ENCODE measurements around the gene TRIM67. TPM values are rescaled to one million over a fixed set of nuclear protein-coding genes. Genes with fewer than 3 reads are reported as not detected.

TRIM67 gene
- total RNA-seq, 1 donor from 2014 or later: not detected

DNA sequence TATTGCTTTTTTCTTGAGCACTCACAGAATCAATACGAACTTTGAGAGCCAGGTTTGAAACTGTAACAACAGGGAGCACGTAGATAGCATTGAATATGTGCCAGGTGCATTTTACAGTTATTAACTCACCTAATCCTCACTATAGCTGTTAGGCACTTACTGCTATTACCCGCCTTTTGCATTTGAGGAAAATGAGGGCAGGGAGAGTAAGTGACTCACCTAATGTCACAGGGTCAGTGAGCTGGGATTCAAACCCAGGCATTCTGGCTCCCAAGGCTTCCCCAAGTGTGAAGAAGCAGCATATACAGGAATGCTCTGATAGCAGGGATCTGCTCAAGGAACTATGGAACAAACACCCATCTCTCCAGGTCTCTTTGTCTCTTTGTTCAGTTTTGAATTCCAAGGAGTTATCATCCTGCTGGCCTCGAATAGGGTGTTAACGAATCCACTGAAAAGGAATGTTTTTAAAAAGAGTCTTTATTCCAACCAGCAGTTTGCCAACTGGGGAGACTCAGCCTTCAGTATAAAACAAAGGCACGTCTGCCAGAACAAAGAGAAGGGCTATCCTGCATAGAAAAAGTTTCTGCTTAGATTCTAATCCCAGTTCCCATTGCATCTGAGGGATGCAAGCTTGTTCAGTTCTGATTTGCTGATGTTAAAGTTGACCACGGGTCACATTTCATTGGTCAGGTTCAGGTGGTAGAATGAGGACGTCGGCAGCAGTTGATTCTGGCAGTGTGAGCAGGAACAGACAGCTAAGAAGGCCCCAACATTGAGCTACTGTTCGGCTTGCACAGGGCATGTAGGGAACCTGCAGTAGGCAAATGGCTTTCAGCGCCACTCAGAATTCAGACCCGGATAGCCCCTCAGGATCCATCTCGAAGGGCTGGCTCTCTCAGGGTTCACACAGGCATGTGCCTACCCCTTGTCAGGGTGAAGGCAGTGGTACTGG, 22.1 kb downstream of the TRIM67 start:
- Histone ChIP-seq H3K4me3 (ENCODE audit: low read depth, low read length) (no peak overlapping the region), H3K27me3 (ENCODE audit: control insufficient read depth, insufficient read depth, low read length) (peaks cover 9% of the 10 kb centered on the region), H3K36me3 (ENCODE audit: control insufficient read depth, insufficient read depth, low read length) (no peaks in the 10 kb centered on the region)
- no peak for DNase-seq (ENCODE audit: low read depth)
- TF ChIP-seq, protein P1, sequence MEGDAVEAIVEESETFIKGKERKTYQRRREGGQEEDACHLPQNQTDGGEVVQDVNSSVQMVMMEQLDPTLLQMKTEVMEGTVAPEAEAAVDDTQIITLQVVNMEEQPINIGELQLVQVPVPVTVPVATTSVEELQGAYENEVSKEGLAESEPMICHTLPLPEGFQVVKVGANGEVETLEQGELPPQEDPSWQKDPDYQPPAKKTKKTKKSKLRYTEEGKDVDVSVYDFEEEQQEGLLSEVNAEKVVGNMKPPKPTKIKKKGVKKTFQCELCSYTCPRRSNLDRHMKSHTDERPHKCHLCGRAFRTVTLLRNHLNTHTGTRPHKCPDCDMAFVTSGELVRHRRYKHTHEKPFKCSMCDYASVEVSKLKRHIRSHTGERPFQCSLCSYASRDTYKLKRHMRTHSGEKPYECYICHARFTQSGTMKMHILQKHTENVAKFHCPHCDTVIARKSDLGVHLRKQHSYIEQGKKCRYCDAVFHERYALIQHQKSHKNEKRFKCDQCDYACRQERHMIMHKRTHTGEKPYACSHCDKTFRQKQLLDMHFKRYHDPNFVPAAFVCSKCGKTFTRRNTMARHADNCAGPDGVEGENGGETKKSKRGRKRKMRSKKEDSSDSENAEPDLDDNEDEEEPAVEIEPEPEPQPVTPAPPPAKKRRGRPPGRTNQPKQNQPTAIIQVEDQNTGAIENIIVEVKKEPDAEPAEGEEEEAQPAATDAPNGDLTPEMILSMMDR (IDR thresholded peaks at IDR 0.05; ENCODE audit: insufficient read depth, low read length, severe bottlenecking): no peak
- FAIRE-seq: peak; percentile 40

DNA sequence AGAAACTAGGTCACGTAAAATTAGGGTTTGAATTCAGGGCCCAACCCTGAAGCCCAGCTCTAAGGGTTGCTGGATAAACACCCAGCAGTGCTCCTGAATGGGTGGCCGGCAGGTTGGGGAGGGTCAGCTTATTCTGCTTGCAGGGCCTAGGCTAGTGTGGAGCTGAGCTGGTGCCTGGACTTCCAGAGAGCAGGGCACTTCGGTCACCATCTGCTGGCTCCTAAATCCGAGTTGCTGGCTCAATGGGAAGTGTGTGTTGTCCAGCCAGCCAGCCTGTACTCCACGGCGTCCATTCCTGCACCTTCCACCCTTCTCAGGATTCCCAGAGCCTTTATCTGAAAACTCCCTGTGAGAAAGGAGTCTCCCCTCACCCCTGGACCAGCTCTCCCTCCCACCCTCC, 23.0 kb downstream of the TRIM67 start:
- H3K36me3 ChIP-seq (ENCODE audit: control insufficient read depth, insufficient read depth, low read length): no peaks in the 10 kb centered on the region
- TF ChIP-seq, protein P1 (IDR thresholded peaks at IDR 0.05; ENCODE audit: insufficient read depth, low read length, severe bottlenecking): no peak
- H3K4me3 ChIP-seq (ENCODE audit: low read depth, low read length): no peak overlapping the region
- H3K27me3 ChIP-seq (ENCODE audit: control insufficient read depth, insufficient read depth, low read length): peaks cover 9% of the 10 kb centered on the region
- DNase-seq (ENCODE audit: low read depth): no peak
- FAIRE-seq: no peak

DNA sequence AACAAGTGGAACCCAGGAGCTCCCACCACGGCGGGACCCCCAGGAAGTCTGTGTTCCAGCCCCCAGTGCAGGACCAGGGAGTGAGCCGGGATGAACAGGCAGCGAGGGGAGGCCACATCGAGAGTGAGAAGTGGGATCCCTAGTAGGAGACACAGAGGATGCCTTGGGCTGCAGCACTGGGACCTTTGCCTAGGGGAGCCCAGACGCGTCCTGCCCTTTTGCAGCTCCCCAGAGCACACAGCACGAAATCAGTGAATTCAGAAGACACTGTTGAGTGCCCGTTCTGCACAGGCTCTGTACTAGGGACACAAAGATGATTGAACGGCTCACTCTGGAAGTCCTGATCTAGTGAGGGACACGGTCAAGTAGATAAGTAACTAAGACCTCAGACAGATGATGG, 23.5 kb downstream of the TRIM67 start:
- FAIRE-seq (no peak), DNase-seq (ENCODE audit: low read depth) (no peak)
- no peaks in the 10 kb centered on the region for H3K36me3 ChIP-seq (ENCODE audit: control insufficient read depth, insufficient read depth, low read length)
- TF ChIP-seq, protein P1 (IDR thresholded peaks at IDR 0.05; ENCODE audit: insufficient read depth, low read length, severe bottlenecking): no peak
- no peak overlapping the region for H3K4me3 ChIP-seq (ENCODE audit: low read depth, low read length)
- H3K27me3 ChIP-seq (ENCODE audit: control insufficient read depth, insufficient read depth, low read length): peaks cover 9% of the 10 kb centered on the region

DNA sequence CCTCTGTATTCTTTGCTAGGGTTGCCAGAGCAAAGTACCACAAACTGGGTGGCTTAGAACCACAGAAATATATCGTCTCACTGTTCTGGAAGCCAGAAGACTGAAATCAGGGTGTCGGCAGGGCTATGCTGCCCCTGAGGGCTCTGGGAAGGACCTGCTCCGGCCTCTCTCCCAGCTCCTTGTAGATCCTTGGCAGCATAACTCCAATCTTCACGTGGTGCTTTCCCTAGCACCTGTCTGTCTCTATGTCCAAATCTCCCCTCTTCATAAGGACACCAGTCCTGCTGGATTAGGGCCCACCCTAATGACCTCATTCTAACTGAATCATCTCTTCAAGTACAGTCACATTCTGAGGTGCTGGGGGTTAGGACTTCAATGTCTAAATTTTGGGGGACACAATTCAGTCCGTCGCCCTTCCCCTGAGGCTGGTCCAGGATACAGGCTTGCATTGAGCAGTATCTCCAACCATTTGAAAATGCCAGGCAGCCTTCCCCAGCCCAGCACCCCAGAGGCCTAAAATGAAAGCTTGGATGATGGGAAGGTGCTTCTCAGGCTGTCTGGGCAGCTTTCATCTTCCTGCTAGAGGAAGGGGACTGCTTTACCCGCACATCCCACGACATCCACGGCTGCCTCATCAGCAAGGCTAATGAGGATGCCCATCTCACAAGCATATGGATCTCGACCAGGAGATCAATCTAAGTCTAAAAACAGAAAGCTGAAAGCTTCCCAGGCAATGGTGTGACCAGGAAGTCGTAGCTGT, 24.7 kb downstream of the TRIM67 start:
- peaks cover 9% of the 10 kb centered on the region for H3K27me3 ChIP-seq (ENCODE audit: control insufficient read depth, insufficient read depth, low read length)
- TF ChIP-seq, protein P1 (IDR thresholded peaks at IDR 0.05; ENCODE audit: insufficient read depth, low read length, severe bottlenecking): no peak
- peak; percentile 23 for FAIRE-seq
- H3K4me3 ChIP-seq (ENCODE audit: low read depth, low read length): no peak overlapping the region
- no peaks in the 10 kb centered on the region for H3K36me3 ChIP-seq (ENCODE audit: control insufficient read depth, insufficient read depth, low read length)
- no peak for DNase-seq (ENCODE audit: low read depth)

DNA sequence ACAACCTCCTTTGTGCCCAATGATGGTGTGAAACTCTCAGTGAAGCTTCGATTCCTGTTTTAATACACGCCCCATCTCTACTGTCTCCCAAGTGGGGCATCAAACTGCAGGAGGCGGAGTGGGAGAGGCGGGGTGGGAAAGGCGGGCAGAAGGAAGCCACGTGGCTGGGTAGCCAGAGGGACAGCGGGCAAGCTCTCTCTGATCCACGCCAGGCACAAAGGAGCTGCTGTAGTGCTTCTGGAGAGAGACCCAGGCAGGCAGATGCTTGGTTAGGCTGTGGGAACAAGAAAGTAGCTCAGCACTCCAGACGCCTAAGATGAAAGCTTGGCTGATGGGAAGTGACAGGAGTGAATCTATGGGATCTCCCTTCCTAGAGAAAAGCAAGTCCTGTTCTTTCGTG, 25.7 kb downstream of the TRIM67 start:
- TF ChIP-seq, protein P1 (IDR thresholded peaks at IDR 0.05; ENCODE audit: insufficient read depth, low read length, severe bottlenecking): no peak
- FAIRE-seq (no peak), DNase-seq (ENCODE audit: low read depth) (no peak)
- H3K27me3 ChIP-seq (ENCODE audit: control insufficient read depth, insufficient read depth, low read length): peaks cover 6% of the 10 kb centered on the region
- H3K4me3 ChIP-seq (ENCODE audit: low read depth, low read length): no peak overlapping the region
- H3K36me3 ChIP-seq (ENCODE audit: control insufficient read depth, insufficient read depth, low read length): no peaks in the 10 kb centered on the region

All from bronchial epithelial cell (primary cell).